DOHH2 (cell line): ENCODE measurements around the gene BPIFB1.

Source experiments
- EZH2phosphoT487 ChIP-seq: fragments of 200-600 bp; sonication (generic); IDR thresholded peaks from 2 replicates; pipeline ENCODE4 v1.6.1; 2017; ENCODE audit warnings: borderline replicate concordance, mild to moderate bottlenecking, antibody characterized with exemption, low read length, moderate library complexity, mixed read lengths
- TF ChIP-seq, protein P1 (sequence below): fragments of 200-600 bp; sonication (generic); IDR thresholded peaks from one replicate; pipeline ENCODE4 v1.5.1; 2014; ENCODE audit warnings: antibody characterized with exemption, mild to moderate bottlenecking, low read depth, low read length; ENCODE audit not compliant: poor library complexity, severe bottlenecking

- TF ChIP-seq, protein P1, sequence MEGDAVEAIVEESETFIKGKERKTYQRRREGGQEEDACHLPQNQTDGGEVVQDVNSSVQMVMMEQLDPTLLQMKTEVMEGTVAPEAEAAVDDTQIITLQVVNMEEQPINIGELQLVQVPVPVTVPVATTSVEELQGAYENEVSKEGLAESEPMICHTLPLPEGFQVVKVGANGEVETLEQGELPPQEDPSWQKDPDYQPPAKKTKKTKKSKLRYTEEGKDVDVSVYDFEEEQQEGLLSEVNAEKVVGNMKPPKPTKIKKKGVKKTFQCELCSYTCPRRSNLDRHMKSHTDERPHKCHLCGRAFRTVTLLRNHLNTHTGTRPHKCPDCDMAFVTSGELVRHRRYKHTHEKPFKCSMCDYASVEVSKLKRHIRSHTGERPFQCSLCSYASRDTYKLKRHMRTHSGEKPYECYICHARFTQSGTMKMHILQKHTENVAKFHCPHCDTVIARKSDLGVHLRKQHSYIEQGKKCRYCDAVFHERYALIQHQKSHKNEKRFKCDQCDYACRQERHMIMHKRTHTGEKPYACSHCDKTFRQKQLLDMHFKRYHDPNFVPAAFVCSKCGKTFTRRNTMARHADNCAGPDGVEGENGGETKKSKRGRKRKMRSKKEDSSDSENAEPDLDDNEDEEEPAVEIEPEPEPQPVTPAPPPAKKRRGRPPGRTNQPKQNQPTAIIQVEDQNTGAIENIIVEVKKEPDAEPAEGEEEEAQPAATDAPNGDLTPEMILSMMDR: no peak
- no peak for TF ChIP-seq EZH2phosphoT487
These were observed 18.3 kb downstream of the BPIFB1 start for GRCh38 chr20:33301192-33301930.
